Measurements from ENCODE around the gene ENOSF1.

DNA sequence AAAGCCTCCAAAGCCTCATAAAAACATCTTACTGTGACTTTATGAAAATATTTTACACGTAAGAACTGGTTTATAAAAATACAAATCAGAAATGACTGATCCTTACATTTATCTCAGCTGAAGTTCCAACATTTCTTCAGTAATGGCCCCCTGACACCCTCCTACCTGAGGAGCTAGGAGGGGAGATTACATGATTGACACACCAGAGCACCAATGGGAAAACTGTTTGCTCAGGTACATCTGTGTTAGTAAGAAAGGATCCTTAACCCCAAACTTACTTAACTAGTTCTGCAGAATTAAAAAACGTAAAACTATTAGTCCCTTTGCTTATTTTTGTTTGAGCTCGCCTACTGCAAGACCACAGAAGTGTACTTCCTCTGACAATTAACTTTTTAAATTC is 27.0 kb downstream of the ENOSF1 start:
- TF ChIP-seq, protein P1, sequence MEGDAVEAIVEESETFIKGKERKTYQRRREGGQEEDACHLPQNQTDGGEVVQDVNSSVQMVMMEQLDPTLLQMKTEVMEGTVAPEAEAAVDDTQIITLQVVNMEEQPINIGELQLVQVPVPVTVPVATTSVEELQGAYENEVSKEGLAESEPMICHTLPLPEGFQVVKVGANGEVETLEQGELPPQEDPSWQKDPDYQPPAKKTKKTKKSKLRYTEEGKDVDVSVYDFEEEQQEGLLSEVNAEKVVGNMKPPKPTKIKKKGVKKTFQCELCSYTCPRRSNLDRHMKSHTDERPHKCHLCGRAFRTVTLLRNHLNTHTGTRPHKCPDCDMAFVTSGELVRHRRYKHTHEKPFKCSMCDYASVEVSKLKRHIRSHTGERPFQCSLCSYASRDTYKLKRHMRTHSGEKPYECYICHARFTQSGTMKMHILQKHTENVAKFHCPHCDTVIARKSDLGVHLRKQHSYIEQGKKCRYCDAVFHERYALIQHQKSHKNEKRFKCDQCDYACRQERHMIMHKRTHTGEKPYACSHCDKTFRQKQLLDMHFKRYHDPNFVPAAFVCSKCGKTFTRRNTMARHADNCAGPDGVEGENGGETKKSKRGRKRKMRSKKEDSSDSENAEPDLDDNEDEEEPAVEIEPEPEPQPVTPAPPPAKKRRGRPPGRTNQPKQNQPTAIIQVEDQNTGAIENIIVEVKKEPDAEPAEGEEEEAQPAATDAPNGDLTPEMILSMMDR (IDR thresholded peaks at IDR 0.05), result no peak
- TF ChIP-seq EZH2 (IDR thresholded peaks at IDR 0.05; ENCODE audit: borderline replicate concordance, insufficient read depth, low read depth, low read length, poor library complexity, severe bottlenecking), result no peak
